ENCODE data around the gene RHEB. TPM values are rescaled to one million over a fixed set of nuclear protein-coding genes. Genes with fewer than 3 reads are reported as not detected.

The RHEB gene
- polyA plus RNA-seq, 1 donor from 2014 or later: 289 TPM

GRCh38 chr7:151462306-151462779 is 57.4 kb downstream of the RHEB start:
- H2AFZ ChIP-seq (ENCODE audit: low read depth, low read length): no peak overlapping the region
- no peaks in the 10 kb centered on the region for H3K9me3 ChIP-seq (ENCODE audit: low read length)
- H4K20me1 ChIP-seq (ENCODE audit: insufficient read depth): no peaks in the 10 kb centered on the region
- no peaks in the 10 kb centered on the region for H3K27me3 ChIP-seq (ENCODE audit: insufficient read depth, low read depth, low read length)
- H3K4me2 ChIP-seq (ENCODE audit: low read length): no peak overlapping the region
- no peaks in the 10 kb centered on the region for H3F3A ChIP-seq (ENCODE audit: insufficient read depth, low read length, poor library complexity, severe bottlenecking)
- H3K4me3 ChIP-seq (ENCODE audit: low read length): no peak overlapping the region
- H3K36me3 ChIP-seq (ENCODE audit: insufficient read depth, low read length): peaks cover 7% of the 10 kb centered on the region
- H3K9me2 ChIP-seq (ENCODE audit: insufficient read depth, low read length): no peaks in the 10 kb centered on the region
- H3K27ac ChIP-seq (ENCODE audit: low read length): no peak overlapping the region
- TF ChIP-seq REST (IDR thresholded peaks at IDR 0.05; ENCODE audit: borderline replicate concordance) (no peak), TAF1 (IDR thresholded peaks at IDR 0.05; ENCODE audit: low read depth) (no peak), EZH2 (IDR thresholded peaks at IDR 0.05; ENCODE audit: borderline replicate concordance, insufficient read depth, low read length, poor library complexity, severe bottlenecking) (no peak), EP300 (conservative IDR thresholded peaks at IDR 0.05; ENCODE audit: poor library complexity, severe bottlenecking) (no peak), POLR2AphosphoS5 (IDR thresholded peaks at IDR 0.05) (no peak), MXI1 (conservative IDR thresholded peaks at IDR 0.05; ENCODE audit: poor library complexity, severe bottlenecking) (no peak), RAD21 (conservative IDR thresholded peaks at IDR 0.05) (no peak), SMC3 (conservative IDR thresholded peaks at IDR 0.05; ENCODE audit: poor library complexity) (no peak)
- TF ChIP-seq, protein P1, sequence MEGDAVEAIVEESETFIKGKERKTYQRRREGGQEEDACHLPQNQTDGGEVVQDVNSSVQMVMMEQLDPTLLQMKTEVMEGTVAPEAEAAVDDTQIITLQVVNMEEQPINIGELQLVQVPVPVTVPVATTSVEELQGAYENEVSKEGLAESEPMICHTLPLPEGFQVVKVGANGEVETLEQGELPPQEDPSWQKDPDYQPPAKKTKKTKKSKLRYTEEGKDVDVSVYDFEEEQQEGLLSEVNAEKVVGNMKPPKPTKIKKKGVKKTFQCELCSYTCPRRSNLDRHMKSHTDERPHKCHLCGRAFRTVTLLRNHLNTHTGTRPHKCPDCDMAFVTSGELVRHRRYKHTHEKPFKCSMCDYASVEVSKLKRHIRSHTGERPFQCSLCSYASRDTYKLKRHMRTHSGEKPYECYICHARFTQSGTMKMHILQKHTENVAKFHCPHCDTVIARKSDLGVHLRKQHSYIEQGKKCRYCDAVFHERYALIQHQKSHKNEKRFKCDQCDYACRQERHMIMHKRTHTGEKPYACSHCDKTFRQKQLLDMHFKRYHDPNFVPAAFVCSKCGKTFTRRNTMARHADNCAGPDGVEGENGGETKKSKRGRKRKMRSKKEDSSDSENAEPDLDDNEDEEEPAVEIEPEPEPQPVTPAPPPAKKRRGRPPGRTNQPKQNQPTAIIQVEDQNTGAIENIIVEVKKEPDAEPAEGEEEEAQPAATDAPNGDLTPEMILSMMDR (IDR thresholded peaks at IDR 0.05; ENCODE audit: poor library complexity, severe bottlenecking): no peak
- no peaks in the 10 kb centered on the region for H3K79me2 ChIP-seq (replicated peaks; ENCODE audit: insufficient read depth, low read length)
- no peak overlapping the region for H3K9ac ChIP-seq (ENCODE audit: low read length)

- H3K9me2 ChIP-seq (ENCODE audit: insufficient read depth, low read length): no peaks in the 10 kb centered on the region
- TF ChIP-seq EP300 (conservative IDR thresholded peaks at IDR 0.05; ENCODE audit: poor library complexity, severe bottlenecking) (no peak), EZH2 (IDR thresholded peaks at IDR 0.05; ENCODE audit: borderline replicate concordance, insufficient read depth, low read length, poor library complexity, severe bottlenecking) (no peak), SMC3 (conservative IDR thresholded peaks at IDR 0.05; ENCODE audit: poor library complexity) (no peak), REST (IDR thresholded peaks at IDR 0.05; ENCODE audit: borderline replicate concordance) (no peak), TAF1 (IDR thresholded peaks at IDR 0.05; ENCODE audit: low read depth) (no peak), RAD21 (conservative IDR thresholded peaks at IDR 0.05) (no peak), MXI1 (conservative IDR thresholded peaks at IDR 0.05; ENCODE audit: poor library complexity, severe bottlenecking) (no peak), POLR2AphosphoS5 (IDR thresholded peaks at IDR 0.05) (no peak)
- TF ChIP-seq, protein P1 (IDR thresholded peaks at IDR 0.05; ENCODE audit: poor library complexity, severe bottlenecking): no peak
- no peaks in the 10 kb centered on the region for H3F3A ChIP-seq (ENCODE audit: insufficient read depth, low read length, poor library complexity, severe bottlenecking)
- H3K4me2 ChIP-seq (ENCODE audit: low read length): no peak overlapping the region
- H3K4me3 ChIP-seq (ENCODE audit: low read length): no peak overlapping the region
- no peaks in the 10 kb centered on the region for H4K20me1 ChIP-seq (ENCODE audit: insufficient read depth)
- H3K9me3 ChIP-seq (ENCODE audit: low read length): no peaks in the 10 kb centered on the region
- no peaks in the 10 kb centered on the region for H3K27me3 ChIP-seq (ENCODE audit: insufficient read depth, low read depth, low read length)
- H3K27ac ChIP-seq (ENCODE audit: low read length): no peak overlapping the region
- H3K36me3 ChIP-seq (ENCODE audit: insufficient read depth, low read length): peaks cover 7% of the 10 kb centered on the region
- no peak overlapping the region for H3K9ac ChIP-seq (ENCODE audit: low read length)
- H2AFZ ChIP-seq (ENCODE audit: low read depth, low read length): no peak overlapping the region
- H3K79me2 ChIP-seq (replicated peaks; ENCODE audit: insufficient read depth, low read length): no peaks in the 10 kb centered on the region
Measured at GRCh38 chr7:151461942-151462230, 57.8 kb downstream of the RHEB start.

Measured in neural cell (in vitro differentiated cells).